SH-SY5Y (cell line): Measurements from ENCODE around the gene VPS11.

Experiments
- GATA2 ChIP-seq: IDR thresholded peaks from 2 replicates; pipeline ENCODE4 v1.6.1; 2011; ENCODE audit warnings: mild to moderate bottlenecking, low read depth, low read length
- GATA3 ChIP-seq: IDR thresholded peaks from 2 replicates; pipeline ENCODE4 v1.6.1; 2011; ENCODE audit warnings: low read depth, mild to moderate bottlenecking, low read length, moderate library complexity

GRCh38 chr11:119031912-119032280 is 35.7 kb upstream of the VPS11 start:
- TF ChIP-seq GATA2 = no peak
- TF ChIP-seq GATA3 = no peak
